Ecto neural progenitor cell (in vitro differentiated cells): ENCODE data around the gene CHDH.

Experiments
- DNase-seq: peaks from one replicate; pipeline ENCODE4 v3.0.0-alpha.2; 2018; ENCODE audit warnings: low spot score

Gene CHDH, protein sequence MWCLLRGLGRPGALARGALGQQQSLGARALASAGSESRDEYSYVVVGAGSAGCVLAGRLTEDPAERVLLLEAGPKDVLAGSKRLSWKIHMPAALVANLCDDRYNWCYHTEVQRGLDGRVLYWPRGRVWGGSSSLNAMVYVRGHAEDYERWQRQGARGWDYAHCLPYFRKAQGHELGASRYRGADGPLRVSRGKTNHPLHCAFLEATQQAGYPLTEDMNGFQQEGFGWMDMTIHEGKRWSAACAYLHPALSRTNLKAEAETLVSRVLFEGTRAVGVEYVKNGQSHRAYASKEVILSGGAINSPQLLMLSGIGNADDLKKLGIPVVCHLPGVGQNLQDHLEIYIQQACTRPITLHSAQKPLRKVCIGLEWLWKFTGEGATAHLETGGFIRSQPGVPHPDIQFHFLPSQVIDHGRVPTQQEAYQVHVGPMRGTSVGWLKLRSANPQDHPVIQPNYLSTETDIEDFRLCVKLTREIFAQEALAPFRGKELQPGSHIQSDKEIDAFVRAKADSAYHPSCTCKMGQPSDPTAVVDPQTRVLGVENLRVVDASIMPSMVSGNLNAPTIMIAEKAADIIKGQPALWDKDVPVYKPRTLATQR

DNA sequence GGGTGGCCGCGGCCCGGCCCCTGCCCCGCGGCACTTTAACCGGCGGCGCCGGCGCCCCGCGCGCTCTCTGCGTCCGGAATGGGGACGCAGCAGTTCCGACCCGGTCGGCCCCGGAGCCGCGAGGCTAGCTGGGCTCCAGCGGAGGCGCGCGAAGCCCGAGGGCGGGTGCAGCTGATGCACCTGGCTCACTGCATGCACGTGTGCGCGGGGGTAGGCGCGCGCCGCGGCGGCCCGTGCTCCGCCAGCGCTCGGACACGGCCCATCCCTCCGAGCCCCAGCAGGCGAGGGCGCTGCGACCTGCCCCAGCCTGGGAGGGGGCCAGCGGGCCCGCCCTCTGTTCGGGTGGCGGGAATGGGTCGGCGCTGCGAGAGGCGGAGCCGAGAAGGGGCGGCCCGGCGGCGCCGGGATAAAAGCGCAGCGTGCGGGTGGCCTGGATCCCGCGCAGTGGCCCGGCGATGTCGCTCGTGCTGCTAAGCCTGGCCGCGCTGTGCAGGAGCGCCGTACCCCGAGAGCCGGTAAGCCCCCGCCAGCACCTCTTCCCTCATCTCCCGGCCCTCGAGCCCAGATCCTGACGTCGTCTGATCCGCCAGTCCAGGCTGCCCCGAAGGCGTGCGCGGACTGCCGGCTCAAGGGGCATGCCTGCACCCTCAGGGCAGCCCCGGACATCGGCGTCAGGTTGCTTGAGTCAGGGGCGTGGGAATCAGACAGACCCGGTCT is at the start of gene CHDH, which contains the start of gene IL17RB:
Gene CHDH, minus strand, starts transcription at position 286 of the 717 bp plus-strand sequence. CDS start 22,411 bp downstream, outside the sequence.
Gene IL17RB, plus strand, starts transcription at position 435 of the 717 bp plus-strand sequence. Its CDS starts 21 bp downstream, at position 456.
- peak; percentile 82 for DNase-seq

DNA sequence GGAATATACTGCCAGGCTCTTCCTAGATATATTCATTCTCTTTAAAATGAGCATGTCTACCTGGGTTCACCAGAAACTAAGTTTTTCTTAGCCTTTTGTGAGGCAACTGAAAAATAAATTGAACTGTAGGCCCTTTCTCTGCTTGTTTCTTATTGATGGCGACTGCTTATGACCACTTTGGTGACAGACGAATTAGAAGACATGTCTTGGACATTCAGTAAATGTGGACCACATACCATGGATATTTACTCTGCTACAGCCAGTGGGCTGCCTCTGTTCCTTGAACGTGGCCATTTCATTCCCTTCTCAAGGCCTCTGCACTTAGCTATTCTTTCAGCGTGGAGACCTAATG is 46.0 kb upstream of the CHDH start:
- no peak for DNase-seq

DNA sequence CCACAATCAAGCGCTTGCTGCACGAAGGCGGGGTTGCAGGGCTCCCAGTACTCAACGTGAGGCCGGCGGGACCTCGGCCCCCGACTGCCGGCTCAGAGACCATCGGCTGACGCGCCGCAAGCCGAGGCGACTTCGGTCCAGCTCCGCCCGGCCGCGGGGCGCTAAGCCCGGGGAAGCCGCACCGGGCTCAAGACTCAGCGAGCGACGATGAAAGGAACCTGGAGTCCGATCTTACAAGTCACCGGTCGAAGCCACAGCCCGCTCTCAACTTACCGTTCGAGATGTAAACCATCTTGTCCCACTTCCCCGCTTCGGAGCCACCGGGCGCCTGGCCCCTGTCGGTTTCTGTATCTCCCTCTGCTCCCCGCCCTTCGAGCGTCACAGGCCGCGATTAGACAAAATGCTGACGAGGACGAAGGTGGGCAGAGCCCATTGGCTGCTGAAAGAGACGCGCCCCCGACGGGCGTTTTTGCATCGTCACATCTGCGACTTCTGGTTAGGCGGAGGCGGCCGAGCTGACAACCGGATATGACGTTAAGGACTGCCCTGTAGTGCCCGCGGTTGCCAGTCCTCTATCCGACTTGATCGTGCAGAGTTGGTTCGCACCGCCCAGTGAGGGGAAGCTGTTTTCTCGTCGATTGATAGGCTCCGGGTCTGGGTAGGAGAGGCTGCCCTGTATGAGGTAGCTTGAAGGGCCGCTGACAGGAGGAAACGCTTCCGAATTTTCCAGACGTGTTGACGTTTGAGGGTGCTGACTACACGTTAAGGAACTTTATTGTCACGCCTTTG is 45.5 kb upstream of the CHDH start, which contains the start of gene SELENOK:
Gene SELENOK, minus strand, starts transcription at position 363 of the 789 bp plus-strand sequence.
- DNase-seq = peak; percentile 98

DNA sequence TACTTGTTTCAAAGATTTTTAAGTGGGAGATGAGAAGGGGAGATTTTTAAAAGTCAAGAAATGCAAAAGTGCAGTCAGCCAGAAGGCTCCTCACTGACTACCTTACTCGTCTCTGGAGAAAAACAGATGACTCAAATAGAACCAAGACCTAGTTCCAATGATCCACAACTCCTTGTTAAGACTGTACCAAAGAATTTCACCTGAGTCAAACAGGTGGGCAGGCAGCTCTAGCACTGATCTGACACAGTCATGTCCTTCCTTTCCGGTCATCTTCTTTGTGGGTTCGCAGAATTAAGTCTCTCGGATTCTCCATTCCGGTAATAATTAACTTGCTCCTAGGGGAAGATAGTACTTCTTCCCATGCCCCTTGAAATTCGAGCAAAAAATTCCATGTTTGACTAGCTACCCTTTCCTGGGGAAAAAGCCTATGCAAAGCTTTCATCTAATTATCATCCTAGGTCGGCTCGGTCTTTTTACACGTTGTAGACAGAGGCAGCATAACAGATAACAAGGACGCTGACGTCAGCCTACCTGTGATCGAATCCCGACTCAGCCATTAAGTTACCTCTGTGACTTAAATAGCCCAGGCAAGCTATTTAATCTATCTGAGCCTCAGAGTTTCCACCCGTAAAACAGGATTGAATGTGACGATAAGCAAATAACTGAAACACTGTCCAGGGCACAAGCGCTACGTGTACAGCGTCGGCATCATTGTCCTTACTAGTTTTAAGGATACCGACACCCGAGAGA is 44.7 kb upstream of the CHDH start:
- DNase-seq = no peak

DNA sequence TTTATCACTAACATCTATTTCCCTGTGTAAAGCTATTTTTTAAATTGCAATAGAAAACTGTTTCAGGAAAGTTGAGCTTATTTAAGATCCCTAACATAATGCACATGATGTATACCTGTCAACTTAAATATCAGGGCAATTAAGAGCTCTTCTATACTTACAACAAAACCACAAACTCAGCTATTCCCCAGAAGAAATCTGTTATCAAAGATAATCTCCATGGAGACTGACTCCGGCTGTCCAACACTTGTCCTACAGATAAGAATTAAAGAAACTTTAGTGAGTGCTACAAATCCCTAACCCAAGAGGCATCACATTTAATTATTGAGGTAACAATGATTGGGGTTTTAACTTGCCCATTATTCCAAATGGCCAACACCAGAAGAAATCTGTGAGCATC is 42.0 kb upstream of the CHDH start:
- DNase-seq = no peak

DNA sequence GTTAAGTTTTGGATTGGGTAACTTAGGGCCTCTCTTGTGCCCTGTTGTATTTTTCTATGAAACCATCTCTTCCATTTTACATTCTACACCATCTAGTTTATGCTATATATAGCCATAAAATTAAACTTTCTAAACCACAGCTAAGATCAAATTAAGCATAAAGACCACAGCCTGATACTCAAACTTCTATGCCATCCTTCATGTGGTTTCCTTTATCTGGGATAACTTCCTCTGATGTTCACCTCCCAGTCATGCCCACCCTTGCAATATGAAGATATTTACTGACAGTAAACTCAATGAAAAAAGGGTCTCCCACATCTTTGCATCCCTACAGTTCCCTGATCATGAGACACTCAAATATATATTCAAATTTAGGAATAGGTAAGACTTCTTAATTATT is 41.2 kb upstream of the CHDH start:
- DNase-seq = no peak

DNA sequence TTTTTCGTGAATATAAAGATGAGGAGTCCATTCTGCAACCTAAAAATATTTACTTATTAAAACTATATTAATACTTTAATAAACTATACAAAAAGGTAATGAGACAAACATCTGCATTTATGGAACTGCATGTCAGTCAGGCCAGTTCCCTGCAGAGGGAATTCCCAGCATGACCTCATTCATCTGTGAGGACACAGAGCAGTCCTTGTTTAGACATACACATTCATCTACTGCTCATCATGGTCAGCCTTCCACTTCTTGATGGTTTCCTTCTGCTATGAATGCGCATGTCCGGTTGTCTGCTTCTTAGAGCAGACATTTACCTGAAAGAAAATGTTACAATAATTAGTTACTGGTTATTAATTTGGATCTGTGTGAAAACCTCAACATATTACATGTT is 39.0 kb upstream of the CHDH start:
- no peak for DNase-seq

DNA sequence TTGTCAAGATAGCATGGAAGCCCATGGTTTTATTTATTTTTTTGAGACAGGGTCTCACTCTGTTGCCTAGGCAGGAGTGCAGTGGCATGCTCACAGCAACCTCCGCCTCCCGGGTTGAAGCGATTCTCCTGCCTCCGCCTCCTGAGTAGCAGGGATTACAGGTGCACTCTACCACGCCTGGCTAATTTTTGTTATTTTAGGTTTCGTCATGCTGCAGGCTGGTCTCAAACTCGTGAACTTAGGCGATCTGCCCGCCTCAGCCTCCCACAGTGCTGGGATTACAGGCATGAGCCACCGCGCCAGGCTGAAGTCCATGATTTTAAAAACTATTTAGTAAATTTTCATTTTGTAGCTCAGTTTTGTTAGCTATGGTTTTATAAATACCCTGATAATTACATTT is 38.4 kb upstream of the CHDH start:
- no peak for DNase-seq

DNA sequence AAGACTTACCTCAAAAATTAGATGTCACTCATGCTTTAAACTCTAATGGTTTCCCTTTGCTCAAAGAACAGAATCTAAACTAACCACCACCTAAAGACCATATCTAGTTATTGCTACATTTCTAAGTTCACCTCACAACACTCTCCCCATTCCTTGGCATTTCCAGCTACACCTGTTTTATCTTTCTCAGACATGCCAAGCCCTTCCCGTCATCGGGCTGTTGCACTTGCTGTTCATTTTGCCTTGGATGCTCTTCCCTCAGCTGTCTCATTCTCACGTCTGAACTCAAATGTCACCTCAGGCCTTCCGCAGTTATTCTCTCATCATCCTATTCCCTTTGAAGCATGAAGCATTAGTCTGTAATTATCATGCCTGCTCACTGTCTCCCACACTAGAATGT is 36.8 kb upstream of the CHDH start:
- DNase-seq = no peak

DNA sequence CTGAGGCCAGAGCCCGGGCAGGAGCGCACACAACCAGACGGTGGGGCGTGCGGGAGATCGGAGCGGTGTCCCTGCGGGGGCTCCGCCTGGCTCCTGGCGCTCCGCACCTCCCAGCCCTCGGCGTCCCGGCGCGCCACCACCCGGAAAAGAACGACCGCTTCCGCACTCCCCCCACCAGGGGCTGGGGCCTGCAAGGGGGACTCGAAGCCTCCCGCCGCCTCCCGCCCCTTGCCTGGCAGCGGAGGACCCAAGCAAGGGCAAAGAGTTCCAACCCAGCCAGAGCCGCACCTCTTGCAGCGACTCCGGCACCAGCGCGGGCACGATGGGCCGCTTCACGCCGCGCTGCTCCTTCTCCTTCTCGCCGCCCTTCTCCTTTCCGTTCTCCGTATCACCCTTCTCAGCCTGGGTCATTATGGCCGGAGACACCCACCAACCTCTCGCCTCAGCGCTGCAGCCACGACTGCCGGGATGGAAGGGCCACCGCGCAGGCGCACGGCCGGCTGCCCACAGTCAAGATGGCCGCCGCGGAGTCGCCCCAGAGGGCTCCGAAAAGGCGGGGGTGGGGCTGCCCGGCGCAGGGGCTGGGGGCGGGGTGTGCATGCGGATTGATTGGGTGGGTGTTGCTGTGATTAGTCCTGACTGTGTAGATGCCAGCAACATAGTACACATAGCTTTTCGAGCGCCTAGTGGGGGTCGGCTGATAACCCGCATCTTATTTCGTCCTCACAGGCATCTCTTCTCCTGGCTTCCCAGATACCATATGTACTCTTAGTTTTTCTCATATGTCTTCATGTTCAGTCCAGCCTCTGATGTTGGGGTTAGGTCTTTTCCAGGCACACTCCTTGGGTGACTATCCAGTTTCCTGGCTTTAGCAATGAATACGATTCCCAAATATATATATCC is 35.7 kb upstream of the CHDH start, which contains the start of gene ACTR8:
Gene ACTR8, minus strand, starts transcription at position 462 of the 903 bp plus-strand sequence. Its CDS starts 51 bp downstream, at position 411.
- DNase-seq = peak; percentile 96

DNA sequence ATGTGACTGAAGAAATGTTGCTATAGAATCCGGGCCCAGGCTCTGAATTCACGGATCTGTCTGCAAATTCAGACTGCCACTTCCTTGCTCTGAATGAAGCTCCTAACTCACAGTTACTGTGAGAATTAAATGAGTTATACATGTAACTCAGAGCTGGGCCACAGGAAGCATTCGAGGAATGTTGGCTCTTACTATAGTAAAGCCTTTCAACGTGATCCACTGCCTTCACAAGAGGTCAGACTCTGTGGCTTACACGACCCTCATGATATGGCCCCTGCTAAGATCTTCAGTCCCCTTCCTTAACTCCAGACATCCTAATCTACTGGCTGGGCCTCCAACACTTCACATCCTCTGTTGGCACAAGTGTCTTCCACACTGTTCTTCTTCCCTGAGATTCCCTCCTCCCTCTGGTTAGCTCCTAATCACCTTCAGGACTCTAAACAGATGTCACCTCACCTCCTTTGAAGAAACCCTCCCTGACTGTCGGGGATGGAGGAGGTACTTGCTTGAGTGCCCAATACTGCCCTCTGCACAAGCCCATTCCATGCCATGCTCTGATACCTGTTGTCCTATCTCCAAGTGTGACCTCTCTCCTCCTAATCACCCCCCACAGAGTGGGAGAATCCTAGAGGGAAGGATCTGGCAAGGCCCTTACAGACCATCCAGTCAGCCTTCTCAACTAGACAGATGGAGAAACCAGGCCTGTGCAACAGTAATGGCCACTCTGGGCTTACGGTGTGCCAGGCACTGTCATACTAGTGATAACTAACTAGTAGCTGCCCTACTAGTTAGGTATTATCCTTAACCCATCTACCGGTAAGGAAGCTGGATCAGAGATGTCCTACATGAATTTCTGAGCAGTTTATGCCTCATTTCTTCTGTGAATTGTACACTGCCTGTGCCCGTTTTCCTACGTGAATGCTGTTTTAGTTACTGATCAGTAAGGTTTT is 34.5 kb upstream of the CHDH start:
- no peak for DNase-seq

DNA sequence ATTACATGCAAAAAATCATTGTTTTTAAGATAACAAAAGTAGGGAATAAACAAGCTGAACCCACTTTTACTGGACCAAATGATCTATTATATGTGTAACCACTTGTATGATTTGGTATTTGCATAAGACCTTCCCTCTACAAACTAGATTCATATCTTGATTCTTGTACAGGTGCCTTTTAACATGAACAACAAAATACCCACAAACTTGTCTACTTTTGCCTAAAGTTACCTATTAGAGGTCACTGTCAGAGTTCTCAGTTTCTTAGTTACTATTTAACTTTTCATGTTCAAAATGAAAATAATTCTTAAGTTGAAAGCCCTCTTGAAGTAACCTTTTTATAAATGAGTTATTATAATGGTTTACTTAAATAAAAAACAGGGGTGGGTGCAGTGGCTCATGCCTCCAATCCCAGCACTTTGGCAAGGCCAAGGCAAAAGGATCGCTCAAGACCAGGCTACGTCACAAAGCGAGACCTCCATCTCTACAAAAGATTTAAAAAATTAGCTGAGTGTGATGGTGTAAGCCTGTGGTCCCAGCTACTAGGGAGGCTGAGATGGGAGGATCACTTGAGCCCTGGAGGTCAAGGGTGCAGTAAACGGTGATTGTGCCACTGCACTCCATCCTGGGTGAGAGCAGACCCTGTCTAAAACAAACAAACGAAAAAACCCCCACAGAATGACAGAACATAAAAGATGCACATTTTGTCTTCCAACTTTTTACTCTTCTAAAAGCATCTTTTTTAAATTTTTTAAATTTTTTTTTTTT is 19.7 kb upstream of the CHDH start:
- DNase-seq = no peak

DNA sequence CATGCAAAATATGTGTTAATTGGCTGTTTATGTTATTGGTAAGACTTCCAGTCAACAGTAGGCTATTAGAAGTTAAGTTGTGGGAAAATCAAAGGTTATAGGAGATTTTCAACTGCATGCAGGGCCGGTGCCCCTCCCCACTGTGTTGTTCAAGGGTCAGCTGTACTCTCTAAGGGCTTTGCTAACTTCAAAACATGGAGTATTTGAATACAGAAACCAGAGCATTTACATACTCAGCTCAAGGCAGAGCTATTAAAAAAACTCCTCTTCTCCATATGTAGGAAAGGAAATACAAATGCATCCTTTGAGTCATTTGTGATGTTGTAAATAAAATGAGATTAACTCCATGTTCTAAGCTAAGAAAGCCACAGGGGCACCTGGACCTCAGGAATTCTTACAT is 16.9 kb upstream of the CHDH start:
- no peak for DNase-seq

DNA sequence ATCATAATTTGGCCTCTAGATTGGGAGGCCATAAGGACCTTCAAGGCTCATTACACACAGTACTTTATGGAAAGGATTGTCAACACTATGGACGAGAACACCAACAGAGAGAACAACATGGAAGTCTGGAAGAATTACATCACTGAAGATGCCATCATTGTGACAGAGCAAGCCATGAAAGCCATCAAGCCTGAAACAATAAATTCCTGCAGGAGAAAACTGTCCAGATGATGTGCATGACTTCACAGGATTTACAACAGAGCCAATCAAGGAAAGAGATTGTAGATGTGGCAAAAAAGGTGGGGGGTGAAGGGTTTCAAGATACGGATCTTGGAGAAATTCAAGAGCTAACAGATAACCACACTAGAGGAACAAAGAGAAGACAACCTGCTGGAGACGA is 16.0 kb upstream of the CHDH start:
- DNase-seq = no peak

DNA sequence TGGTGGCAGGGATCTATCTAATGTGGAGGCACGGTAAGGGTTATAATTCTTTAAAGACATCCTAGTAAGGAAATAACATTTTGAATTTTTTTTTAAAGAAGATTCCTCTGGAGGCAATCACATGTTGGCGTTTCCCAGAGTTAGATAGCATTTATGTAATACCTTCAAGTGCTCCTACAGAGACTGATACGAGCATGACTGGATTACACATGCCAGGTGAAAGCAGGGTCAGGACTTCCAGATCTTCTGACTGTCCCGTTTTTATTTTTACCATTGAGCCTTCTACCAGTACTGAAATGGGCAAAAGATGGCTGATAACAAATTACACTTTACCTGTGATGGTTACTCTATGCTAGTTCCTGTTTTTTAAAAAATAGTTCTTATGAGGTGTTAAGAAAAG is 14.0 kb upstream of the CHDH start:
- no peak for DNase-seq

DNA sequence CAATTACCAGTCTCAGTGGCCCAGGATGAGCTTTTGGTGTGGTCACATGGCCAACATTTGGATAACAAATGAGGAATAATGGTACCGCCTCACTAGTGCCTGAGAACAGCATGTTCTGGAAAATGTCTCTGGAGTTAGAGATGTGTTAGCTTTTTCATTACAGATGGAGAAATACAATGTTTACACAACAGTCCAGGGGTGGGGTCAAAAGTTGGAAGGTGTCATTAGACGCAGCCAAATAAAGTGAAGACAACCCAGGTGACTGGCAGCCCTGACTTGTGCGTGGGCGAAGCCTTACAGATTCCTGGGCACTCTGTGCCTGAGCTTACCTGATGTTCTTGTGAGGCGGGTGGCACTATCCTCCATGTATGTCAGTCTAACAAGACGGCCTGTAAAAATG is 13.0 kb upstream of the CHDH start:
- no peak for DNase-seq

DNA sequence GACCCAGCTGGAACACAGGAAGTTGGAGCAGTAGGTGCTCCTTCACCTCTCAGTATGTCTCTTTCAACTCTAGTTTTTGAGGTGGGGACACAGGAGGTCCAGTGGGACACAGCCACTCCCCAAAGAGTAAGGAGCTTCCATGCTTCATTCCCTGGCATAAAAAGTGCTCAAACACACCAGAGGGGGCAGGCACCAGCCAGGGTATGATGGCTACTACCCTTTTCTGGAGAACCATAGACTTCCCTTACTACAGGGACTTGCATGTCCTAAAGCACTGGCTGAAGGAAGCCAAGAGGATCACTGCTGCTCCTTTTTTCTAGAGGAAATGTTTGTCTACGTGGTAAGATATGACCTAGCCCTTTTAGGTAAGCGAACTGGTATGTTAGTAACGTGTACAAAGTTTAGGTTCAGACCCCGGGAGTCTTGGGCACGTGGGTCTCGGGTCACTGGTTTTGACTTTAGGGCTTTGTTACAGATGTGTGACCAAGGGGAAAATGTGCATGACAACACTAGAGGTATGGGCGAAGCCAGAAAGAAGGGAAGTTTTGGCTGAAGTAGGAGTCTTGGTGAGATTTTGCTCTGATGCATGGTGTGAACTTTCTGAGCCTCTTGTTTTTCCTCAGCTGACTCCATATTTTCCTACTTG is 12.0 kb upstream of the CHDH start:
- DNase-seq = no peak

DNA sequence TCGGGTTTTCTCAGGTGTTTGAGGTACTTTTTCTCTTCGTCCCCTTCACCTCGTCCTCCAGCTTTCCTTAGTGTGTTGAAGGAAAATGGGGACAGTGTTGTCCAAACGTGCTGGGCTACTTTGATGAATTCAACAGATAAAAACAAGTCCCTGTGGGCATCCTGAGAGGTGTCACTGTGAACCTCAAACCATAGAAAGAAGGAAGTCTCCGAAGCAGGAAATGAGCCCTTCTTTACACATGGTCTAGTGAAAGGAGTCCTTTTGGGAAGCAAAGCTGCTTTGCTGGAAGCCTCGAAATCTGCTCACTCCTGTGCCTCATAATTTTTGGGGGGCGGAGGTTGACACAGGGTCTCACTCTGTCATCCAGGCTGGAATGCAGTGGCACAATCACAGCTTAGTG is 10.7 kb upstream of the CHDH start:
- DNase-seq = no peak
